Adrenal gland (tissue), 12 donors: ENCODE results near the gene HMGCLL1. TPM values are rescaled to one million over a fixed set of nuclear protein-coding genes. Genes with fewer than 3 reads are reported as not detected.

ENCODE experiments used
- DNase-seq, 7 donors: peaks; one replicate each; pipeline ENCODE4 v3.0.0-alpha.2; 2019 to 2020
- H3K27ac ChIP-seq, 5 donors: fragments of 200-600 bp; sonication (generic) in 4 of 5; 1 replicate in 3 of 5; 2 replicates in 2 of 5; pipeline versions ENCODE4 v1.5.1 to v1.8.0; 2016 to 2020; ENCODE audit warnings: mild to moderate bottlenecking in 1 of 5
- H3K27me3 ChIP-seq: fragments of 200-600 bp; 2 replicates; pipeline ENCODE4 v1.8.0; 2021
- H3K36me3 ChIP-seq, 2 donors: fragments of 200-600 bp; replicated peaks in 1 of 2; 1 replicate in 1 of 2; 2 replicates in 1 of 2; pipeline versions ENCODE4 v1.5.1 to v1.8.0; 2018 to 2022
- H3K4me1 ChIP-seq, 2 donors: fragments of 200-600 bp; replicated peaks in 1 of 2; 1 replicate in 1 of 2; 2 replicates in 1 of 2; pipeline versions ENCODE4 v1.5.1 to v1.8.0; 2018 to 2021
- H3K4me3 ChIP-seq, 4 donors: fragments of 200-600 bp; sonication (generic) in 3 of 4; one replicate each; pipeline ENCODE4 v1.5.1; 2016 to 2018
- H3K9me3 ChIP-seq, 3 donors: fragments of 200-600 bp; sonication (generic) in 1 of 3; replicated peaks in 1 of 3; 1 replicate in 2 of 3; 2 replicates in 1 of 3; pipeline versions ENCODE4 v1.5.1 to v1.8.0; 2016 to 2021
- CTCF ChIP-seq, 6 experiments: fragments of 450-650 bp in 4 of 6; fragments of 200-600 bp in 2 of 6; sonication (generic) in 1 of 6; IDR thresholded peaks; 1 replicate in 5 of 6; 2 replicates in 1 of 6; pipeline versions ENCODE4 v1.5.1 to v1.8.0; 2016 to 2021; ENCODE audit warnings: antibody characterized with exemption in 6 of 6, mild to moderate bottlenecking in 2 of 6, moderate library complexity in 1 of 6
- POLR2A ChIP-seq, 2 donors: fragments of 450-650 bp; IDR thresholded peaks; one replicate each; pipeline ENCODE4 v1.6.1; 2017; ENCODE audit warnings: antibody characterized with exemption in 2 of 2, mild to moderate bottlenecking in 2 of 2, moderate library complexity in 1 of 2
- WGBS, 4 donors: extraction: QIAGEN DNeasy Blood & Tissue Kit in 2 of 4; methylation state at CpG; one replicate each; pipeline versions ENCODE4 v1.1.5 to v1.1.7; 2013 to 2017; 5-methylcytosine and 5-hydroxymethylcytosine counted together
- intact Hi-C, 2 donors: fragments of 100-400 bp; cut with DNase I; formaldehyde crosslinking; loops; one replicate each; pipeline versions ENCODE4 v1.14.1 to v1.15.0; 2022 to 2023
- polyA plus RNA-seq, 3 donors: library from polyadenylated mRNA; stranded (reverse); fragments of 200-250 nt in 2 of 3; fragments of 350-450 nt in 1 of 3; fragmentation: Illumina TruSeq in 1 of 3; extraction: RNeasy Lipid Tissue Mini Kit (QIAGEN cat#74804) in 1 of 3; gene quantifications; one replicate each; pipeline ENCODE4 v1.2.3, GENCODE V29; 2013 to 2014
- total RNA-seq, 9 donors: library from RNA; depleted of rRNA in 4 of 9; stranded (reverse); fragments of >200 nt in 4 of 9; fragments of 120-200 nt in 1 of 9; fragmentation: NEBNext Ultra II Directional in 1 of 9; extraction: Animal tissue kit (Norgen Biotek cat#: 25700) in 1 of 9; gene quantifications; one replicate each; pipeline versions ENCODE4 v1.1.0 to v1.2.4, GENCODE V29; 2013 to 2023
- donor health status: healthy with polysubstance abuse.
- donor health status: Bipolar disorder and iron deficiency.
- donor health status: DM: yes; HTN: yes; CAD: no.
- donor health status: DM: no; HTN: no; CAD: no.
- donor health status: DM: no; HTN: no; CAD: no.
- donor health status: DM: yes; HTN: yes; CAD: no.

HMGCLL1 gene
- total and polyA plus RNA-seq, 12 donors, result 0.26 to 5.2 (median 1.7) TPM; not detected in 1

GRCh38 chr6:55494411-55494810 lies 84.6 kb downstream of the HMGCLL1 start:
- H3K27ac ChIP-seq, result no peak overlapping the region
- intact Hi-C loops, result no loop called here
- no peaks in the 10 kb centered on the region for H3K36me3 ChIP-seq
- H3K4me3 ChIP-seq, result no peak overlapping the region
- H3K4me1 ChIP-seq, result no peaks in the 10 kb centered on the region
- no peak for DNase-seq
- H3K9me3 ChIP-seq, result no peaks in the 10 kb centered on the region
- H3K27me3 ChIP-seq, result no peaks in the 10 kb centered on the region
- 48 to 57% (median 55%) methylated on average over 2 of the region's 2 CpGs for WGBS, 4 donors
- TF ChIP-seq CTCF (IDR thresholded peaks at IDR 0.05), result no peak
- no peak for TF ChIP-seq POLR2A (IDR thresholded peaks at IDR 0.05)

GRCh38 chr6:55492259-55492658 lies 86.7 kb downstream of the HMGCLL1 start:
- no peak for DNase-seq
- Histone ChIP-seq H3K4me3 (no peak overlapping the region), H3K27ac (no peak overlapping the region), H3K27me3 (no peaks in the 10 kb centered on the region), H3K4me1 (no peaks in the 10 kb centered on the region), H3K36me3 (no peaks in the 10 kb centered on the region), H3K9me3 (no peaks in the 10 kb centered on the region)
- TF ChIP-seq POLR2A (IDR thresholded peaks at IDR 0.05), result no peak
- TF ChIP-seq CTCF (IDR thresholded peaks at IDR 0.05), result no peak
- 89 to 94% (median 91%) methylated on average over 4 of the region's 4 CpGs for WGBS, 4 donors
- intact Hi-C loops, result no loop called here

GRCh38 chr6:55490871-55491270 lies 88.1 kb downstream of the HMGCLL1 start:
- no peak for DNase-seq
- Histone ChIP-seq H3K4me1 (no peaks in the 10 kb centered on the region), H3K36me3 (no peaks in the 10 kb centered on the region), H3K27me3 (no peaks in the 10 kb centered on the region), H3K4me3 (no peak overlapping the region), H3K9me3 (no peaks in the 10 kb centered on the region), H3K27ac (no peak overlapping the region)
- TF ChIP-seq CTCF (IDR thresholded peaks at IDR 0.05), result no peak
- no peak for TF ChIP-seq POLR2A (IDR thresholded peaks at IDR 0.05)
- intact Hi-C loops, result no loop called here

- intact Hi-C loops, result no loop called here
- Histone ChIP-seq H3K9me3 (no peaks in the 10 kb centered on the region), H3K27ac (no peak overlapping the region), H3K36me3 (no peaks in the 10 kb centered on the region), H3K4me3 (no peak overlapping the region), H3K4me1 (no peaks in the 10 kb centered on the region), H3K27me3 (no peaks in the 10 kb centered on the region)
- no peak for DNase-seq
- 78 to 83% (median 81%) methylated on average over 3 of the region's 3 CpGs for WGBS, 4 donors
- TF ChIP-seq CTCF (IDR thresholded peaks at IDR 0.05) (no peak), POLR2A (IDR thresholded peaks at IDR 0.05) (no peak)
These were observed 104.6 kb downstream of the HMGCLL1 start for GRCh38 chr6:55474382-55474781.
